MCF 10A (cell line): Measurements from ENCODE around the gene CTTNBP2NL. TPM values are rescaled to one million over a fixed set of nuclear protein-coding genes. Genes with fewer than 3 reads are reported as not detected.

Source experiments
- BruUV-seq: library from RNA; stranded (reverse); fragments of 400-500 nt; replicated peaks from 2 replicates; lab custom pipeline; 2021; lab: Mats Ljungman, UMichigan
- CTCF ChIA-PET: fragments of 300-600 bp; sonication (Branson Sonifier 250); formaldehyde crosslinking; extraction: SDS; loops from one replicate; lab custom pipeline; 2021; ENCODE audit warnings: antibody characterized with exemption, inconsistent platforms; lab: Yijun Ruan, JAX
- POLR2A ChIA-PET: fragments of 300-600, 350-650 bp; sonication (Branson Sonifier 250); formaldehyde crosslinking; extraction: SDS; loops from one replicate; lab custom pipeline; 2020; ENCODE audit warnings: antibody characterized with exemption, inconsistent platforms; lab: Yijun Ruan, JAX
- DNase-seq: peaks from one replicate; pipeline ENCODE4 v3.0.0-alpha.2; 2018; ENCODE audit not compliant: unreplicated experiment
- H3K27ac Mint-ChIP-seq: one replicate; pipeline ENCODE4 v1.8.0; 2022; ENCODE audit warnings: mild to moderate bottlenecking, low read depth, mixed read lengths; ENCODE audit not compliant: unreplicated experiment
- H3K27me3 Mint-ChIP-seq: one replicate; pipeline ENCODE4 v1.8.0; 2022; ENCODE audit warnings: mixed read lengths; ENCODE audit not compliant: insufficient read depth, unreplicated experiment
- H3K36me3 Mint-ChIP-seq: one replicate; pipeline ENCODE4 v1.8.0; 2022; ENCODE audit warnings: mild to moderate bottlenecking, moderate library complexity, mixed read lengths; ENCODE audit not compliant: insufficient read depth, unreplicated experiment
- H3K4me1 Mint-ChIP-seq: one replicate; pipeline ENCODE4 v1.8.0; 2022; ENCODE audit warnings: mixed read lengths; ENCODE audit not compliant: insufficient read depth, unreplicated experiment
- H3K4me3 Mint-ChIP-seq: one replicate; pipeline ENCODE4 v1.8.0; 2022; ENCODE audit warnings: mild to moderate bottlenecking, moderate library complexity, mixed read lengths; ENCODE audit not compliant: unreplicated experiment
- H3K9me3 Mint-ChIP-seq: one replicate; pipeline ENCODE4 v1.8.0; 2022; ENCODE audit warnings: mixed read lengths; ENCODE audit not compliant: unreplicated experiment
- CTCF ChIP-seq: fragments of 200-600 bp; IDR thresholded peaks from one replicate; pipeline ENCODE4 v1.8.0; 2022; ENCODE audit warnings: antibody characterized with exemption, mild to moderate bottlenecking; ENCODE audit not compliant: unreplicated experiment
- intact Hi-C: fragments of 100-400 bp; cut with micrococcal nuclease; formaldehyde crosslinking; loops from 2 replicates; pipeline ENCODE4 v1.14.1; 2022
- total RNA-seq: library from RNA; stranded (reverse); gene quantifications from 2 replicates; pipeline ENCODE4 v1.2.3, GENCODE V29; 2022

Gene CTTNBP2NL
- total RNA-seq, 1 experiment from 2014 or later: 48.8 TPM

GRCh38 chr1:112375701-112376100 lies 20.3 kb upstream of the CTTNBP2NL start:
- H3K9me3 Mint-ChIP-seq: no peaks in the 10 kb centered on the region
- BruUV-seq: no TSS peak
- ChIA-PET POLR2A (no interaction called here), CTCF (no interaction called here)
- intact Hi-C loops: no loop called here
- H3K4me3 Mint-ChIP-seq: no peak overlapping the region
- H3K4me1 Mint-ChIP-seq: no peaks in the 10 kb centered on the region
- no peak overlapping the region for H3K27ac Mint-ChIP-seq
- H3K36me3 Mint-ChIP-seq: no peaks in the 10 kb centered on the region
- TF ChIP-seq CTCF: no peak
- DNase-seq: no peak
- peaks cover 40% of the 10 kb centered on the region for H3K27me3 Mint-ChIP-seq

- ChIA-PET CTCF (interaction anchor here (0.6 to 3.1 kb wide), 7 partner anchors 10 to 1436 kb away, joined by 3 to 35 read pairs (median 5); no protein-coding TSS in a partner anchor), POLR2A (interaction anchor here (0.6 to 1.5 kb wide), 3 partner anchors 14 to 219 kb away, joined by 3 to 5 read pairs (median 4); partner anchors contain the start of gene CTTNBP2NL)
- TF ChIP-seq CTCF: no peak
- Mint-ChIP-seq H3K27me3 (peaks cover 53% of the 10 kb centered on the region), H3K4me1 (no peaks in the 10 kb centered on the region), H3K27ac (no peak overlapping the region), H3K4me3 (no peak overlapping the region), H3K36me3 (no peaks in the 10 kb centered on the region), H3K9me3 (no peaks in the 10 kb centered on the region)
- no peak for DNase-seq
- BruUV-seq: no TSS peak
- intact Hi-C loops: no loop called here
These were observed 15.7 kb upstream of the CTTNBP2NL start for GRCh38 chr1:112380356-112380755.

GRCh38 chr1:112381324-112382076 lies 14.5 kb upstream of the CTTNBP2NL start:
- Mint-ChIP-seq H3K4me3 (no peak overlapping the region), H3K4me1 (no peaks in the 10 kb centered on the region), H3K9me3 (no peaks in the 10 kb centered on the region), H3K27ac (no peak overlapping the region), H3K36me3 (no peaks in the 10 kb centered on the region), H3K27me3 (peaks cover 51% of the 10 kb centered on the region)
- ChIA-PET POLR2A (interaction anchor here (0.6 to 1.5 kb wide), 2 partner anchors 14 to 15 kb away, joined by 3 to 5 read pairs; partner anchors contain the start of gene CTTNBP2NL), CTCF (interaction anchor here (0.6 to 3.1 kb wide), 8 partner anchors 9 to 328 kb away, joined by 3 to 35 read pairs (median 10); no protein-coding TSS in a partner anchor)
- intact Hi-C loops: no loop called here
- no peak for DNase-seq
- BruUV-seq: no TSS peak
- TF ChIP-seq CTCF: no peak

GRCh38 chr1:112383759-112384370 lies 12.1 kb upstream of the CTTNBP2NL start:
- H3K4me3 Mint-ChIP-seq: no peak overlapping the region
- ChIA-PET CTCF (interaction anchor here (2.5 kb wide), 1 partner anchor 82 kb away, joined by 14 read pairs; no protein-coding TSS in a partner anchor), POLR2A (interaction anchor here (1.1 kb wide), 1 partner anchor 8 kb away, joined by 3 read pairs; no protein-coding TSS in a partner anchor)
- BruUV-seq: no TSS peak
- peaks cover 51% of the 10 kb centered on the region for H3K27me3 Mint-ChIP-seq
- intact Hi-C loops: no loop called here
- no peaks in the 10 kb centered on the region for H3K9me3 Mint-ChIP-seq
- H3K27ac Mint-ChIP-seq: no peak overlapping the region
- DNase-seq: no peak
- H3K36me3 Mint-ChIP-seq: no peaks in the 10 kb centered on the region
- no peaks in the 10 kb centered on the region for H3K4me1 Mint-ChIP-seq
- no peak for TF ChIP-seq CTCF
